ENCODE results near the gene TNN.

GRCh38 chr1:175157200-175157599 lies 89.6 kb downstream of the TNN start:
- TF ChIP-seq CTCF (IDR thresholded peaks at IDR 0.05) (no peak), POLR2A (IDR thresholded peaks at IDR 0.05) (no peak)
